Camera-type eye (tissue), 1 donor: Measurements from ENCODE around the gene ZNF280A. TPM values are rescaled to one million over a fixed set of nuclear protein-coding genes. Genes with fewer than 3 reads are reported as not detected.

Experiments used
- total RNA-seq: library from RNA; depleted of rRNA; stranded (reverse); fragments of >200 nt; gene quantifications from one replicate; pipeline ENCODE4 v1.2.3, GENCODE V29; 2014

Gene ZNF280A, protein sequence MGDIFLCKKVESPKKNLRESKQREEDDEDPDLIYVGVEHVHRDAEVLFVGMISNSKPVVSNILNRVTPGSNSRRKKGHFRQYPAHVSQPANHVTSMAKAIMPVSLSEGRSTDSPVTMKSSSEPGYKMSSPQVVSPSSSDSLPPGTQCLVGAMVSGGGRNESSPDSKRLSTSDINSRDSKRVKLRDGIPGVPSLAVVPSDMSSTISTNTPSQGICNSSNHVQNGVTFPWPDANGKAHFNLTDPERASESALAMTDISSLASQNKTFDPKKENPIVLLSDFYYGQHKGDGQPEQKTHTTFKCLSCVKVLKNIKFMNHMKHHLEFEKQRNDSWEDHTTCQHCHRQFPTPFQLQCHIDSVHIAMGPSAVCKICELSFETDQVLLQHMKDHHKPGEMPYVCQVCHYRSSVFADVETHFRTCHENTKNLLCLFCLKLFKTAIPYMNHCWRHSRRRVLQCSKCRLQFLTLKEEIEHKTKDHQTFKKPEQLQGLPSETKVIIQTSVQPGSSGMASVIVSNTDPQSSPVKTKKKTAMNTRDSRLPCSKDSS
- total RNA-seq, result not detected

GRCh38 chr22:22520020-22520656, at the start of gene ZNF280A:
ZNF280A (minus strand) TSS chr22:22520270; CDS start chr22:22515630, 4,640 bp downstream.

GRCh38 chr22:22558972-22559603, 39.0 kb upstream of the ZNF280A start, which contains the start of gene PRAME:
PRAME (minus strand) TSS chr22:22559265; CDS start chr22:22556832, 2,433 bp downstream.

DNA sequence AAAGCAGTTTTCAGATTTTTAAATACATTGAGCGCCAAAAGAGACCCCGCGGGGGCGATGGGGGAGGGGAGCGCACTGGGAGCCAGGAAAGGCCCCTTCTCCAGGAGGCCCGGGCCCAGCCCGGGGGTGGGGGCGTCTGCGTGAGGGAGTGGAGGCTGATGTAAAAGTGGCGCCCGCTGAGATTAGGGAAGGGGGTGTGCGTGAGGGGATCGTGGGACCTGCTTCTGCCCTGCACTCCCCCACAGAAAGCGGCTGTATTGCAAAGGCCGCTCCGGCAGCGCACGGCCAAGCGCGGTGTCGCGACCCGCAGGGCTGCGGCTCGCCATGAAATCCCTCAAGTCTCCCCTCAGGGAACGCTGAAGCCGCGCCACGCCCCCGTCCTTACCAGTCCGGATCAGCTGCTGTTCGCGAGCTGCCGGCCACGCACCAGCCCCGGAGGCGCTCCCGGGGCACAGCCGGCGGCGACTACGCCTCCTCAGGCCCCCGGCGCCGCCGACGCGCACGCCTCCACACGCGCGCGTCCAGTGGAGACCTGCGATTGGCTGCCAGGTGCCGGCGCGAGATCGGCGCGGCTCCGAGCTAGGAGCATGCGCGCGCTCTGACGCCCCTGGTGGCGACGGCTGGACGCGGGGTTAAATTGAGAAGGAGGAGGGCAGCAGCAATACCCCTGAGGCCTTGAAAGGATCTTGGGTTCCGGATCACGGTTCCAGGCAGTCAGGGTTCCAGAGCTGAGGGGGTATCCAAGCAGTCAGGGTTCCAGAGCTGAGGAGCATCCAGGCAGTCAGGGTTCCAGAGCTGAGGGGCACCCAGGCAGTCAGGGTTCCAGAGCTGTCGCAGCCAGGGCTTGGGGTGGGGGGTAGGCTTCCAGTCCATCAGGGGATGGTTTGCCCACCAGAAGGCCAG, 11.5 kb downstream of the ZNF280A start, which contains the start of gene ZNF280B:
ZNF280B (minus strand) TSS at position 469 of the 903 bp plus-strand sequence. CDS start 19,344 bp downstream, outside the sequence.

Other genes with a start within 250 kb of the ZNF280A start
- gene ZNF280B, start 11.5 kb downstream of the ZNF280A start, total RNA-seq, result 3.2 TPM
- gene PRAME, start 39.0 kb upstream of the ZNF280A start, total RNA-seq, result not detected
- gene GGTLC2, start 124.3 kb upstream of the ZNF280A start, total RNA-seq, result not detected